H1 (cell line): Measurements from ENCODE around the gene TKFC. TPM values are rescaled to one million over a fixed set of nuclear protein-coding genes. Genes with fewer than 3 reads are reported as not detected.

Experiments used
- CTCF ChIA-PET: fragments of 300-600 bp; sonication (Branson Sonifier 250); formaldehyde crosslinking; loops from one replicate; lab custom pipeline; 2021; ENCODE audit not compliant: partially characterized antibody; lab: Charles Lee
- POLR2A ChIA-PET: fragments of 300-600 bp; sonication (Branson Sonifier 250); formaldehyde crosslinking; loops from one replicate; lab custom pipeline; 2021; ENCODE audit warnings: inconsistent platforms; ENCODE audit not compliant: partially characterized antibody; lab: Charles Lee
- DNase-seq, 2 experiments: peaks; one replicate each; pipeline versions ENCODE4 v3.0.0 to v3.0.0-alpha.2; 2010 to 2022; ENCODE audit warnings: low spot score in 2 of 2, low read depth in 1 of 2, mixed read lengths in 1 of 2
- FAIRE-seq: peaks from 2 replicates; lab custom pipeline; 2011; peaks lifted over from hg19 to GRCh38; lab: Jason Lieb, UNC
- H2AFZ ChIP-seq: 2 replicates; pipeline ENCODE4 v1.8.1; 2012; ENCODE audit warnings: low read length, inconsistent platforms
- H2AK5ac ChIP-seq: 2 replicates; pipeline ENCODE4 v1.6.1; 2013; ENCODE audit warnings: low read depth, low read length
- H2BK120ac ChIP-seq: replicated peaks from 2 replicates; pipeline ENCODE3; 2013; ENCODE audit warnings: low read depth, low read length, inconsistent platforms
- H2BK12ac ChIP-seq: 2 replicates; pipeline ENCODE4 v1.6.1; 2013; ENCODE audit warnings: low read depth, low read length
- H2BK15ac ChIP-seq: 2 replicates; pipeline ENCODE4 v1.6.1; 2013; ENCODE audit warnings: low read length
- H2BK20ac ChIP-seq: 2 replicates; pipeline ENCODE4 v1.6.1; 2013; ENCODE audit warnings: low read length
- H2BK5ac ChIP-seq: 2 replicates; pipeline ENCODE4 v1.6.1; 2013; ENCODE audit warnings: low read depth, low read length
- H3K14ac ChIP-seq: 2 replicates; pipeline ENCODE4 v1.6.1; 2013; ENCODE audit warnings: inconsistent platforms; ENCODE audit not compliant: insufficient read length
- H3K18ac ChIP-seq: 2 replicates; pipeline ENCODE4 v1.6.1; 2013; ENCODE audit warnings: low read length; ENCODE audit errors: extremely low read depth
- H3K23ac ChIP-seq: 2 replicates; pipeline ENCODE4 v1.6.1; 2013; ENCODE audit warnings: inconsistent platforms; ENCODE audit not compliant: insufficient read length
- H3K23me2 ChIP-seq: 2 replicates; pipeline ENCODE4 v1.6.1; 2013; ENCODE audit warnings: low read depth, low read length
- H3K27ac ChIP-seq: 2 replicates; pipeline ENCODE4 v1.6.1; 2011; ENCODE audit warnings: low read depth, low read length, inconsistent platforms
- H3K27me3 ChIP-seq, 4 experiments: replicated peaks in 1 of 4; 1 replicate in 1 of 4; 2 replicates in 3 of 4; pipeline versions ENCODE4 v1.6.1 to v1.8.1; 2011 to 2013; ENCODE audit warnings: low read length in 3 of 4, mild to moderate bottlenecking in 3 of 4, inconsistent platforms in 2 of 4, mixed read lengths in 2 of 4, moderate library complexity in 1 of 4; ENCODE audit not compliant: control insufficient read depth in 3 of 4, insufficient read depth in 3 of 4; ENCODE audit errors: extremely low read depth in 1 of 4
- H3K36me3 ChIP-seq, 4 experiments: 2 replicates each; pipeline versions ENCODE4 v1.6.1 to v1.8.1; 2011 to 2013; ENCODE audit warnings: mild to moderate bottlenecking in 4 of 4, low read length in 3 of 4, moderate library complexity in 2 of 4, control low read depth in 1 of 4, inconsistent platforms in 1 of 4; ENCODE audit not compliant: insufficient read depth in 4 of 4, control insufficient read depth in 2 of 4
- H3K4ac ChIP-seq: replicated peaks from 2 replicates; pipeline ENCODE3; 2013; ENCODE audit warnings: low read length, low read depth, mixed read lengths, inconsistent platforms; ENCODE audit not compliant: insufficient read length
- H3K4me1 ChIP-seq, 4 experiments: replicated peaks in 1 of 4; 1 replicate in 1 of 4; 2 replicates in 3 of 4; pipeline versions ENCODE4 v1.6.1 to v1.8.1; 2011 to 2013; ENCODE audit warnings: low read length in 3 of 4, inconsistent platforms in 2 of 4, mixed read lengths in 1 of 4; ENCODE audit not compliant: insufficient read depth in 4 of 4, control insufficient read depth in 3 of 4
- H3K4me2 ChIP-seq, 2 experiments: 2 replicates each; pipeline versions ENCODE4 v1.6.1 to v1.8.1; 2011 to 2013; ENCODE audit warnings: low read depth in 2 of 2, low read length in 2 of 2, control low read depth in 1 of 2, inconsistent platforms in 1 of 2, mild to moderate bottlenecking in 1 of 2; ENCODE audit not compliant: insufficient read depth in 1 of 2
- H3K4me3 ChIP-seq, 4 experiments: fragments of 200-600, 300-600 bp in 1 of 4; sonication (generic), shearing (Covaris generic), sonication (Bioruptor Twin) in 1 of 4; 2 replicates each; pipeline versions ENCODE4 v1.5.1 to v1.8.1; 2011 to 2016; ENCODE audit warnings: low read length in 4 of 4, low read depth in 3 of 4, control low read depth in 2 of 4, inconsistent platforms in 2 of 4, mild to moderate bottlenecking in 2 of 4, mixed read lengths in 1 of 4, moderate library complexity in 1 of 4; ENCODE audit not compliant: insufficient read depth in 2 of 4; ENCODE audit errors: extremely low read depth in 1 of 4
- H3K56ac ChIP-seq: replicated peaks from 2 replicates; pipeline ENCODE3; 2013; ENCODE audit warnings: low read depth, mild to moderate bottlenecking, mixed read lengths, low read length, inconsistent platforms; ENCODE audit not compliant: insufficient read length
- H3K79me1 ChIP-seq: 2 replicates; pipeline ENCODE4 v1.6.1; 2013; ENCODE audit warnings: low read depth, low read length, control low read depth
- H3K79me2 ChIP-seq, 2 experiments: 2 replicates each; pipeline versions ENCODE4 v1.6.1 to v1.8.1; 2012 to 2013; ENCODE audit warnings: low read length in 2 of 2, mild to moderate bottlenecking in 2 of 2, inconsistent platforms in 1 of 2; ENCODE audit not compliant: insufficient read depth in 2 of 2, control insufficient read depth in 1 of 2
- H3K9ac ChIP-seq, 4 experiments: replicated peaks in 1 of 4; 1 replicate in 1 of 4; 2 replicates in 3 of 4; pipeline versions ENCODE4 v1.6.1 to v1.8.1; 2011 to 2013; ENCODE audit warnings: low read depth in 3 of 4, low read length in 3 of 4, control low read depth in 2 of 4, mild to moderate bottlenecking in 2 of 4, moderate library complexity in 2 of 4, inconsistent platforms in 1 of 4; ENCODE audit errors: extremely low read depth in 1 of 4
- H3K9me3 ChIP-seq, 2 experiments: 2 replicates each; pipeline versions ENCODE4 v1.6.1 to v1.8.1; 2012 to 2013; ENCODE audit warnings: mild to moderate bottlenecking in 2 of 2, moderate library complexity in 2 of 2, control low read depth in 1 of 2, inconsistent platforms in 1 of 2, low read depth in 1 of 2, low read length in 1 of 2, mixed read lengths in 1 of 2; ENCODE audit not compliant: insufficient read depth in 2 of 2
- H4K20me1 ChIP-seq, 2 experiments: replicated peaks in 1 of 2; 2 replicates each; pipeline versions ENCODE3 to v1.8.1; 2011 to 2013; ENCODE audit warnings: inconsistent platforms in 2 of 2, low read length in 2 of 2, mild to moderate bottlenecking in 1 of 2; ENCODE audit not compliant: insufficient read depth in 2 of 2, control insufficient read depth in 1 of 2
- H4K5ac ChIP-seq: 2 replicates; pipeline ENCODE4 v1.6.1; 2013; ENCODE audit warnings: low read length, low read depth, mixed read lengths, inconsistent platforms; ENCODE audit not compliant: insufficient read length
- H4K8ac ChIP-seq: 2 replicates; pipeline ENCODE4 v1.8.0; 2013; ENCODE audit warnings: mild to moderate bottlenecking, moderate library complexity, low read length, inconsistent platforms; ENCODE audit not compliant: insufficient read depth; ENCODE audit errors: extremely low read depth
- H4K91ac ChIP-seq: replicated peaks from 2 replicates; pipeline ENCODE3; 2013; ENCODE audit warnings: low read length, mixed read lengths, inconsistent platforms; ENCODE audit not compliant: insufficient read length
- KDM4A ChIP-seq: IDR thresholded peaks from one replicate; pipeline ENCODE4 v1.7.1; 2012; ENCODE audit warnings: low read depth, mild to moderate bottlenecking, moderate library complexity, low read length, inconsistent platforms; ENCODE audit not compliant: severe bottlenecking
- WGBS, 2 experiments: shearing (Covaris generic) in 1 of 2; methylation state at CpG; one replicate each; pipeline versions ENCODE4 v1.1.6 to v1.1.7; 2013 to 2015; ENCODE audit warnings: low lambda C conversion rate in 2 of 2, mixed read lengths in 2 of 2, inconsistent platforms in 1 of 2, low coverage in 1 of 2, missing lambda C conversion rate in 1 of 2; ENCODE audit not compliant: insufficient replicate concordance in 2 of 2, insufficient coverage in 1 of 2, insufficient read length in 1 of 2; ENCODE audit errors: extremely low coverage in 1 of 2, missing lambda C conversion rate in 1 of 2; 5-methylcytosine and 5-hydroxymethylcytosine counted together
- polyA plus RNA-seq, 7 experiments: library from polyadenylated mRNA; depleted of rRNA in 3 of 7; stranded (reverse) in 5 of 7; unstranded in 2 of 7; fragments of >200 nt in 5 of 7; fragments of 200-250 nt in 2 of 7; gene quantifications; 1 replicate in 5 of 7; 2 replicates in 1 of 7; 4 replicates in 1 of 7; pipeline versions ENCODE4 v1.2.1 to v1.2.3, GENCODE V29; 2011 to 2013; ENCODE audit warnings: missing spikeins in 2 of 7, mixed read lengths in 2 of 7
- total RNA-seq: library from RNA; stranded (reverse); fragmentation: NEBNext Ultra II Directional; extraction: Animal tissue kit (Norgen Biotek cat#: 25700); gene quantifications from 2 replicates; pipeline ENCODE4 v1.2.1, GENCODE V29; 2021

Gene TKFC
- total and polyA plus RNA-seq, 2 of the 8 experiments (the other 6 are each of a cell fraction or from before 2014, with no cell fraction given) = 53.5 to 55.0 TPM

GRCh38 chr11:61361237-61361740 is 28.3 kb downstream of the TKFC start:
- peak overlapping the region; percentile 6; the same call in 1 of the 2 replicates for H2AFZ ChIP-seq
- CTCF ChIA-PET = interaction anchor here (1.2 to 22.8 kb wide), 4 partner anchors 21 to 71 kb away, joined by 3 to 255 read pairs (median 101); partner anchors contain the start of genes DDB1, TKFC and TMEM216
- peak; percentile 25 for TF ChIP-seq KDM4A

More at GRCh38 chr11:61361237-61361740, 28.3 kb downstream of the TKFC start:
- DNase-seq = no peak
- Histone ChIP-seq H2BK20ac (no peak overlapping the region), H4K8ac (peak overlapping the region; percentile 99), H3K9ac (peak overlapping the region; percentile 92 to 100 (median 96)), H3K27ac (peak overlapping the region; percentile 100; the same call in 1 of the 2 replicates), H2BK5ac (peak overlapping the region; percentile 100), H3K14ac (peak overlapping the region; percentile 71), H3K79me2 (peaks cover 3 to 23% of the 10 kb centered on the region in 2 experiments), H4K20me1 (no peaks in the 10 kb centered on the region), H3K23ac (no peak overlapping the region), H3K36me3 (peaks cover 8 to 23% (median 18%) of the 10 kb centered on the region in 4 experiments; a peak in 7 of 8 replicates), H3K9me3 (no peaks in the 10 kb centered on the region), H3K23me2 (peaks cover 14% of the 10 kb centered on the region), H3K4ac (peak overlapping the region; percentile 58), H3K4me2 (peak overlapping the region; percentile 88 to 94), H2BK15ac (no peak overlapping the region), H2BK12ac (no peak overlapping the region; the same call in 1 of the 2 replicates), H3K4me3 (peak overlapping the region; percentile 77 to 100 (median 86)), H3K4me1 (no peaks in the 10 kb centered on the region), H4K91ac (peak overlapping the region; percentile 36), H3K56ac (peak overlapping the region; percentile 66), H3K18ac (peak overlapping the region; percentile 73), H3K27me3 (no peaks in the 10 kb centered on the region), H2AK5ac (0 out of 2 replicates have a peak overlapping the region, but pooled peaks have one; percentile 17), H3K79me1 (peaks cover 6% of the 10 kb centered on the region), H4K5ac (peak overlapping the region; percentile 16), H2BK120ac (no peak overlapping the region)
- 6% methylated on average over 22 of the region's 22 CpGs; no CpG with 5 or more reads in 1 of the 2 experiments for WGBS, 2 experiments
- FAIRE-seq = no peak
- POLR2A ChIA-PET = interaction anchor here (1.1 to 39.7 kb wide), 18 partner anchors 9 to 226 kb away, joined by 3 to 1106 read pairs (median 8); partner anchors contain the start of genes CPSF7, CYB561A3, DDB1 and SDHAF2
